K562 (cell line): ENCODE results near the gene TMSB4X. TPM values are rescaled to one million over a fixed set of nuclear protein-coding genes. Genes with fewer than 3 reads are reported as not detected.
A peak's percentile ranks its signal among the peaks of the same experiment; 100 is the strongest.
"Not testable (repeated sequence)": the region's sequence is repeated elsewhere in the genome, so short reads cannot be mapped to it uniquely, and the experiment has no call there.

ENCODE experiments used
- ATAC-seq: fragments of 200-7000 bp; cut with Tn5 transposase; 3 replicates; pipeline ENCODE4 v1.9.1; 2020; ENCODE audit warnings: moderate library complexity
- BruUV-seq: library from RNA; stranded (reverse); fragments of 400-500 nt; replicated peaks from 2 replicates; lab custom pipeline; 2021; lab: Mats Ljungman, UMichigan
- CTCF ChIA-PET: fragments of 300-600 bp; formaldehyde crosslinking; extraction: SDS; loops from one replicate; lab custom pipeline; 2021; ENCODE audit warnings: low intra/inter-chr PET ratio; lab: Yijun Ruan, JAX
- POLR2A ChIA-PET: fragments of 300-600, 350-650 bp; sonication (Branson Sonifier 250); formaldehyde crosslinking; extraction: SDS; loops from one replicate; lab custom pipeline; 2021; ENCODE audit warnings: antibody characterized with exemption, inconsistent platforms; lab: Yijun Ruan, JAX
- DNase-seq, 4 experiments: peaks; one replicate each; pipeline versions ENCODE4 v3.0.0 to v3.0.0-alpha.2; 2011 to 2018; ENCODE audit warnings: low spot score in 3 of 4, mixed read lengths in 3 of 4; ENCODE audit errors: extremely low read depth in 1 of 4
- FAIRE-seq: peaks from 2 replicates; lab custom pipeline; 2011; peaks lifted over from hg19 to GRCh38; lab: Jason Lieb, UNC
- H2AFZ ChIP-seq: 2 replicates; pipeline ENCODE4 v1.6.0; 2011; ENCODE audit warnings: low read depth, low read length, control low read depth, inconsistent platforms
- H3K27ac ChIP-seq: fragments of 200-600 bp; 3 replicates; pipeline ENCODE4 v1.8.0; 2011; ENCODE audit warnings: low read depth, mild to moderate bottlenecking, control low read depth, inconsistent platforms, low read length, moderate library complexity, mixed read lengths; ENCODE audit errors: extremely low read depth
- H3K27me3 ChIP-seq, 2 experiments: fragments of 300-600 bp in 1 of 2; 2 replicates in 1 of 2; 3 replicates in 1 of 2; pipeline versions ENCODE4 v1.6.0 to v1.8.0; 2011; ENCODE audit warnings: inconsistent platforms in 2 of 2, low read length in 2 of 2, mild to moderate bottlenecking in 1 of 2, mixed read lengths in 1 of 2, moderate library complexity in 1 of 2; ENCODE audit not compliant: control insufficient read depth in 2 of 2, insufficient read depth in 2 of 2
- H3K36me3 ChIP-seq: fragments of 300-600 bp; 3 replicates; pipeline ENCODE4 v1.8.0; 2011; ENCODE audit warnings: mild to moderate bottlenecking, low read length, inconsistent platforms; ENCODE audit not compliant: control insufficient read depth, insufficient read depth
- H3K4me1 ChIP-seq, 2 experiments: fragments of 200-600 bp in 1 of 2; replicated peaks in 1 of 2; 2 replicates in 1 of 2; 3 replicates in 1 of 2; pipeline versions ENCODE4 v1.5.1 to v1.8.0; 2011; ENCODE audit warnings: inconsistent platforms in 2 of 2, low read length in 2 of 2, mild to moderate bottlenecking in 1 of 2, mixed read lengths in 1 of 2, moderate library complexity in 1 of 2; ENCODE audit not compliant: control insufficient read depth in 2 of 2, insufficient read depth in 2 of 2
- H3K4me2 ChIP-seq: 2 replicates; pipeline ENCODE4 v1.6.1; 2011; ENCODE audit warnings: low read length, control low read depth, inconsistent platforms, mixed read lengths; ENCODE audit not compliant: insufficient read depth
- H3K4me3 ChIP-seq: fragments of 200-600 bp; sonication (generic), shearing (Covaris generic); 2 replicates; pipeline ENCODE4 v1.5.1; 2016; ENCODE audit warnings: control low read depth, inconsistent platforms
- H3K79me2 ChIP-seq: fragments of 200-600 bp; 3 replicates; pipeline ENCODE4 v1.8.0; 2011; ENCODE audit warnings: low read length, inconsistent platforms; ENCODE audit not compliant: control insufficient read depth, insufficient read depth
- H3K9ac ChIP-seq, 2 experiments: 2 replicates each; pipeline versions ENCODE4 v1.6.0 to v1.6.1; 2011; ENCODE audit warnings: low read depth in 2 of 2, low read length in 2 of 2, control low read depth in 1 of 2, inconsistent platforms in 1 of 2, mild to moderate bottlenecking in 1 of 2, mixed read lengths in 1 of 2; ENCODE audit not compliant: insufficient read depth in 1 of 2
- H3K9me1 ChIP-seq: one replicate; pipeline ENCODE4 v1.6.0; 2011; ENCODE audit warnings: inconsistent platforms, mild to moderate bottlenecking, low read length, moderate library complexity; ENCODE audit not compliant: control insufficient read depth, insufficient read depth
- H3K9me3 ChIP-seq: replicated peaks from 2 replicates; pipeline ENCODE4 v1.5.1; 2011; ENCODE audit warnings: low read depth, low read length, inconsistent platforms; ENCODE audit not compliant: control insufficient read depth, insufficient read depth
- H4K20me1 ChIP-seq: replicated peaks from 2 replicates; pipeline ENCODE4 v1.6.1; 2011; ENCODE audit warnings: low read length, inconsistent platforms, mixed read lengths; ENCODE audit not compliant: control insufficient read depth, insufficient read depth
- ARID1B ChIP-seq: fragments of 450-650 bp; IDR thresholded peaks from 2 replicates; pipeline ENCODE4 v1.6.1; 2016; ENCODE audit warnings: antibody characterized with exemption, mild to moderate bottlenecking, inconsistent platforms
- CBFA2T2 ChIP-seq: fragments of 450-650 bp; conservative IDR thresholded peaks from 2 replicates; pipeline ENCODE4 v1.6.1; 2017; ENCODE audit warnings: mild to moderate bottlenecking
- CBFA2T3 ChIP-seq: fragments of 450-650 bp; IDR thresholded peaks from 2 replicates; pipeline ENCODE4 v1.6.1; 2017
- DPF2 ChIP-seq: fragments of 450-650 bp; IDR thresholded peaks from 2 replicates; pipeline ENCODE4 v1.6.1; 2016
- MEIS2 ChIP-seq: fragments of 450-650 bp; IDR thresholded peaks from 2 replicates; pipeline ENCODE4 v1.6.1; 2014; ENCODE audit warnings: mild to moderate bottlenecking; ENCODE audit not compliant: partially characterized antibody
- NCOR1 ChIP-seq: fragments of 450-650 bp; IDR thresholded peaks from 2 replicates; pipeline ENCODE4 v1.6.1; 2016; ENCODE audit warnings: mild to moderate bottlenecking, moderate library complexity
- SMARCA4 ChIP-seq: fragments of 450-650 bp; IDR thresholded peaks from 2 replicates; pipeline ENCODE4 v1.6.1; 2016
- TAL1 ChIP-seq: fragments of 450-650 bp; IDR thresholded peaks from 2 replicates; pipeline ENCODE4 v1.6.1; 2016; ENCODE audit warnings: mild to moderate bottlenecking
- WGBS: fragments of 100-300 bp; shearing (Covaris generic); methylation state at CpG from one replicate; pipeline ENCODE4 v1.1.6; 2016; ENCODE audit warnings: low coverage, mixed read lengths; ENCODE audit not compliant: insufficient coverage; ENCODE audit errors: missing lambda C conversion rate; 5-methylcytosine and 5-hydroxymethylcytosine counted together
- in situ Hi-C: fragments of 300-500 bp; cut with MboI; formaldehyde crosslinking; loops from 4 replicates; pipeline ENCODE4 v1.15.0; 2018; ENCODE audit warnings: inconsistent platforms, mixed read lengths
- intact Hi-C: fragments of 100-400 bp; cut with micrococcal nuclease; formaldehyde crosslinking; loops from 2 replicates; pipeline ENCODE4 v1.14.2; 2022
- polyA plus RNA-seq, 8 experiments: library from polyadenylated mRNA; depleted of rRNA in 4 of 8; stranded (reverse) in 5 of 8; unstranded in 3 of 8; fragments of >200 nt; fragmentation: Nextera tagmentation in 2 of 8; fragmentation: Illumina TruSeq in 1 of 8; extraction: Ambion mirVana in 2 of 8; extraction: Trizol in 1 of 8; gene quantifications; 2 replicates each; pipeline versions ENCODE4 v1.2.1 to v1.2.3, GENCODE V29; 2011 to 2014; ENCODE audit warnings: inconsistent platforms in 1 of 8, missing spikeins in 1 of 8
- total RNA-seq, 7 experiments: library from RNA; depleted of rRNA in 6 of 7; stranded (reverse); fragments of >200 nt in 6 of 7; fragmentation: Illumina TruSeq in 2 of 7; extraction: Trizol in 2 of 7; gene quantifications; 2 replicates each; pipeline versions ENCODE4 v1.2.1 to v1.2.3, GENCODE V29; 2011 to 2021; ENCODE audit warnings: low replicate concordance in 1 of 7
- TF ChIP-seq, protein P1 (sequence below), 2 experiments: IDR thresholded peaks in 1 of 2; conservative IDR thresholded peaks in 1 of 2; 2 replicates each; pipeline ENCODE4 v1.6.1; 2016; ENCODE audit warnings: low read depth in 2 of 2, mild to moderate bottlenecking in 1 of 2, missing compliant biosample characterization in 1 of 2, missing genetic modification characterization in 1 of 2, moderate library complexity in 1 of 2
- TF ChIP-seq, protein P2 (sequence below): fragments of 450-650 bp; IDR thresholded peaks from 2 replicates; pipeline ENCODE4 v1.6.1; 2016

The TMSB4X gene
- total and polyA plus RNA-seq, 9 of the 15 experiments (the other 6 are each of a cell fraction or from before 2014, with no cell fraction given), result 1,035 to 2,035 (median 1,529) TPM

DNA sequence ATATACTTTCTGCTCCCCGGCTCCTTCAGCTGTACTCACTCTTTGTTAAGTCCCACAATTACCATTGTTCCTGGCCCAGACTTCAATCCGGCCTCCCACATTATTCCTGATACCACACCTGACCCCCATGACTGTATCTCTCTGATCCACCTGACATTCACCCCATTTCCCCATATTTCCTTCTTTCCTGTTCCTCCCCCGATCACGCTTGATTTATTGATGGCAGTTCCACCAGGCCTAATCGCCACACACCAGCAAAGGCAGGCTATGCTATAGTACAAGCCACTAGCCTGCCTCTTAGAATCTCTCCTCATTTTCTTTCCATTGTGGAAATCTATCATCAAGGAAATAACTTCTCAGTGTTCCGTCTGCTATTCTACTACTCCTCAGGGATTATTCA lies 31.3 kb upstream of the TMSB4X start:
- H3K9me1 ChIP-seq, H2AFZ ChIP-seq, H3K4me2 ChIP-seq, CTCF ChIA-PET, H3K4me3 ChIP-seq, BruUV-seq, FAIRE-seq, DNase-seq, H4K20me1 ChIP-seq, ATAC-seq, in situ Hi-C loops, intact Hi-C loops, H3K9me3 ChIP-seq, H3K27ac ChIP-seq, POLR2A ChIA-PET, H3K9ac ChIP-seq, H3K27me3 ChIP-seq, H3K36me3 ChIP-seq, H3K79me2 ChIP-seq: not testable (repeated sequence)
- peak; percentile 22; the same call in 1 of the 2 replicates for TF ChIP-seq DPF2
- TF ChIP-seq SMARCA4, result 0 out of 2 replicates have a peak, but pooled peaks have one; percentile 15
- peak; percentile 72 for TF ChIP-seq MEIS2
- TF ChIP-seq, protein P1, sequence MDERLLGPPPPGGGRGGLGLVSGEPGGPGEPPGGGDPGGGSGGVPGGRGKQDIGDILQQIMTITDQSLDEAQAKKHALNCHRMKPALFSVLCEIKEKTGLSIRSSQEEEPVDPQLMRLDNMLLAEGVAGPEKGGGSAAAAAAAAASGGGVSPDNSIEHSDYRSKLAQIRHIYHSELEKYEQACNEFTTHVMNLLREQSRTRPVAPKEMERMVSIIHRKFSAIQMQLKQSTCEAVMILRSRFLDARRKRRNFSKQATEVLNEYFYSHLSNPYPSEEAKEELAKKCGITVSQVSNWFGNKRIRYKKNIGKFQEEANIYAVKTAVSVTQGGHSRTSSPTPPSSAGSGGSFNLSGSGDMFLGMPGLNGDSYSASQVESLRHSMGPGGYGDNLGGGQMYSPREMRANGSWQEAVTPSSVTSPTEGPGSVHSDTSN (CRISPR knock-in tag; IDR thresholded peaks at IDR 0.05; ENCODE audit: low read depth), result not testable (repeated sequence)
- TF ChIP-seq, protein P1 (tag; conservative IDR thresholded peaks at IDR 0.05; ENCODE audit: low read depth), result peak; percentile 81
- TF ChIP-seq ARID1B, result peak; percentile 71
- peak; percentile 68 for TF ChIP-seq CBFA2T3
- TF ChIP-seq TAL1, result peak; percentile 43; the same call in 1 of the 2 replicates
- peak; percentile 49 for TF ChIP-seq CBFA2T2
- TF ChIP-seq, protein P2, sequence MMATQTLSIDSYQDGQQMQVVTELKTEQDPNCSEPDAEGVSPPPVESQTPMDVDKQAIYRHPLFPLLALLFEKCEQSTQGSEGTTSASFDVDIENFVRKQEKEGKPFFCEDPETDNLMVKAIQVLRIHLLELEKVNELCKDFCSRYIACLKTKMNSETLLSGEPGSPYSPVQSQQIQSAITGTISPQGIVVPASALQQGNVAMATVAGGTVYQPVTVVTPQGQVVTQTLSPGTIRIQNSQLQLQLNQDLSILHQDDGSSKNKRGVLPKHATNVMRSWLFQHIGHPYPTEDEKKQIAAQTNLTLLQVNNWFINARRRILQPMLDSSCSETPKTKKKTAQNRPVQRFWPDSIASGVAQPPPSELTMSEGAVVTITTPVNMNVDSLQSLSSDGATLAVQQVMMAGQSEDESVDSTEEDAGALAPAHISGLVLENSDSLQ, result peak; percentile 76
- TF ChIP-seq NCOR1, result peak; percentile 38; the same call in 1 of the 2 replicates
- no CpG with 5 or more reads among the region's 6 CpGs for WGBS
- peaks cover 0 to 29% of the 10 kb centered on the region in 2 experiments; a peak in 4 of 5 replicates for H3K4me1 ChIP-seq
